Esophagus muscularis mucosa (tissue), 4 donors: Measurements from ENCODE around the gene TOMM20L.

ENCODE experiments used
- EP300 ChIP-seq: sonication (generic); formaldehyde crosslinking; IDR thresholded peaks from one replicate; pipeline ENCODE4 v1.6.1; 2017; ENCODE audit warnings: antibody characterized with exemption
- POLR2AphosphoS5 ChIP-seq, 2 donors: sonication (generic); formaldehyde crosslinking; IDR thresholded peaks; one replicate each; pipeline ENCODE4 v1.6.1; 2017; ENCODE audit warnings: antibody characterized with exemption in 2 of 2
- TF ChIP-seq, protein P1 (sequence below), 3 experiments: fragments of 200-600 bp in 2 of 3; fragments of 450-650 bp in 1 of 3; sonication (generic) in 2 of 3; IDR thresholded peaks; one replicate each; pipeline ENCODE4 v1.5.1; 2017 to 2019; ENCODE audit warnings: antibody characterized with exemption in 3 of 3, mild to moderate bottlenecking in 2 of 3, moderate library complexity in 1 of 3

DNA sequence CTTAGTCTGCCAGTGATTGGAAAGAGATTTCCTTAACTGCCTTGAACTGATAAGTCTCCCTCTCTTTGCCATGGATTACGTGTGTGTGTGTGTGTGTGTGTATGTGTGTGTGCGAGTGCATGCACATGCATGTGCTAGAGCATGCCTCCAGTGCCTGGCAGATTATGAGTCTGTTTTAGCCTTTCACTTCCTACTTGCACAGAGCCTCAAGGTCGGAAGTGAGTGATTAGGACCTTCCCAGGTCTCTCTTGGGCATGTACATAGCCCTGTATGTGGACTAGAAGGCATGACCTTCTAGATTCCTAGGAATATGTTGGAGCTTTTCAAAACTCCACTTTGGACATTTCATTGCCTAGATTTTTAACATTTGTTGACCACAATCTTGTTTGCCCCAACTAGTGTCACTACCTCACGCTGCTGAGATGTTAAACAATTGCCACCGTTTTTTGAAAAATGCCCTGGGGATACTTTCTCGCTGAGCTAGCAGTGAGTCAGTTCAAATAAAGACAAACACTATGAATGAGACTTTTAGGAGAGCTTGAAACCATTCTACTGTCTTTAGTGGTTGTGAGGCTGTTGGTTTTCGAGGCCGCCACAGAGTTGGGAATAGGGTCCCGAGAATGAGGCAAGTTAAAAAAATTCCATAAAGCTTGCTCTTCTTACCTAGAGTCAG lies 60.0 kb downstream of the TOMM20L start:
- no peak for TF ChIP-seq POLR2AphosphoS5 (IDR thresholded peaks at IDR 0.05)
- TF ChIP-seq, protein P1, sequence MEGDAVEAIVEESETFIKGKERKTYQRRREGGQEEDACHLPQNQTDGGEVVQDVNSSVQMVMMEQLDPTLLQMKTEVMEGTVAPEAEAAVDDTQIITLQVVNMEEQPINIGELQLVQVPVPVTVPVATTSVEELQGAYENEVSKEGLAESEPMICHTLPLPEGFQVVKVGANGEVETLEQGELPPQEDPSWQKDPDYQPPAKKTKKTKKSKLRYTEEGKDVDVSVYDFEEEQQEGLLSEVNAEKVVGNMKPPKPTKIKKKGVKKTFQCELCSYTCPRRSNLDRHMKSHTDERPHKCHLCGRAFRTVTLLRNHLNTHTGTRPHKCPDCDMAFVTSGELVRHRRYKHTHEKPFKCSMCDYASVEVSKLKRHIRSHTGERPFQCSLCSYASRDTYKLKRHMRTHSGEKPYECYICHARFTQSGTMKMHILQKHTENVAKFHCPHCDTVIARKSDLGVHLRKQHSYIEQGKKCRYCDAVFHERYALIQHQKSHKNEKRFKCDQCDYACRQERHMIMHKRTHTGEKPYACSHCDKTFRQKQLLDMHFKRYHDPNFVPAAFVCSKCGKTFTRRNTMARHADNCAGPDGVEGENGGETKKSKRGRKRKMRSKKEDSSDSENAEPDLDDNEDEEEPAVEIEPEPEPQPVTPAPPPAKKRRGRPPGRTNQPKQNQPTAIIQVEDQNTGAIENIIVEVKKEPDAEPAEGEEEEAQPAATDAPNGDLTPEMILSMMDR (IDR thresholded peaks at IDR 0.05): no peak
- TF ChIP-seq EP300: no peak
